ENCODE results near the gene GAS2L2.

The GAS2L2 gene

GRCh38 chr17:35745246-35745645 is 7.8 kb downstream of the GAS2L2 start:
- DNase-seq: no peak

GRCh38 chr17:35744830-35745229 is 8.2 kb downstream of the GAS2L2 start:
- no peak for DNase-seq

DNA sequence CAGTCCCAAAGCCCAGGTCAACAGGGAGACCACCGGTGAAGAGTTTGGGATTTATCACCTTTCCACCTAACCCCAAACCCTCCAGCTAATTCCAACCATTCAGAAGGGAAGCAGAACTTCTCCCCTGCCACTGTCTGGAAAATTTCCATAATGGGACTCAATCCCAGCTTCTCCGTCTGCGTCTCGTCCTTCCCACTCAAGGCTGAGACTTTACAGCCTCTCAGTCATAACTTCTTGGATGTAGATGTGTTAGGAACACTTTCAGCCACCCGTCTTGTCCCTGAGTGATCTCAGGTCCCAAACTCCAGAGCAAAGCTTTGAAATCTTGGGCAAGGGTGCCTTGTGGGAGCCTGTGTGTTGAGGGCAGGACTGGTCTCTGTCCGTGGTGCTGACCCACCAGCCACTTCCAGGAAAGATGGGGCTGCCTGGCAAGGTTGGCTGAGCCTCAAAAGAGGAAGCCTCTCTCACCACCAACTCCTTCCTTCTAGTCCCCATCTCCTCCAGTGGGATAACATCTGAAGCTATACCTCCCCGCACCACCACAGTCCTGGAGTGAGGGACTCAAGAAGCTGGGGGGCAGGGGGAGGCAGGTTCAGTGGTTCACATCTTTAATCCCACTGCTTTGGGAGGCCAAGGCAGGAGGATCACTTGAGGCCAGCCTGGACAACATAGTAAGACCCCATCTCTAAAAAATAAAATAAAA is 9.3 kb downstream of the GAS2L2 start:
- DNase-seq: no peak

- no peak for DNase-seq
Measured at GRCh38 chr17:35742896-35743477, 10.1 kb downstream of the GAS2L2 start.

DNA sequence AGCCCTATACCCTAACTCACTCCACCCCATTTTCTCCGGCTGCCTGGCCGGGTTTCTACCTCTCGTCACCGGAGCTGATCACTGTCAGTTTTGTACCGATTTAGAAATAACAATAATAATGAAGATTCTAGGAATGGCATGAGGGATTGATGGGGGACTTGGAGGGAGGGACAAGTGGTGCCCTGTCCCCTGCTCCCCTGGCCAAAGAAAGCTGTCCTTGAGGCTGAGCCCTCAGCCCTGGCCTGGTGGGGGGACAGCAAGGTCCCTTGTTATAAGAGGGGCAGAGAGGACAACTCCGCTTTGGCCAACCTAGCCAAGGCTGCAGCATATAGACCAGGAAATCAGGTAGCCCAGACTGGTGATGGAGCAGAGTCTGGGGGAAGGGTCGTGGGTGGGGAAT is 10.5 kb downstream of the GAS2L2 start:
- no peak for DNase-seq

DNA sequence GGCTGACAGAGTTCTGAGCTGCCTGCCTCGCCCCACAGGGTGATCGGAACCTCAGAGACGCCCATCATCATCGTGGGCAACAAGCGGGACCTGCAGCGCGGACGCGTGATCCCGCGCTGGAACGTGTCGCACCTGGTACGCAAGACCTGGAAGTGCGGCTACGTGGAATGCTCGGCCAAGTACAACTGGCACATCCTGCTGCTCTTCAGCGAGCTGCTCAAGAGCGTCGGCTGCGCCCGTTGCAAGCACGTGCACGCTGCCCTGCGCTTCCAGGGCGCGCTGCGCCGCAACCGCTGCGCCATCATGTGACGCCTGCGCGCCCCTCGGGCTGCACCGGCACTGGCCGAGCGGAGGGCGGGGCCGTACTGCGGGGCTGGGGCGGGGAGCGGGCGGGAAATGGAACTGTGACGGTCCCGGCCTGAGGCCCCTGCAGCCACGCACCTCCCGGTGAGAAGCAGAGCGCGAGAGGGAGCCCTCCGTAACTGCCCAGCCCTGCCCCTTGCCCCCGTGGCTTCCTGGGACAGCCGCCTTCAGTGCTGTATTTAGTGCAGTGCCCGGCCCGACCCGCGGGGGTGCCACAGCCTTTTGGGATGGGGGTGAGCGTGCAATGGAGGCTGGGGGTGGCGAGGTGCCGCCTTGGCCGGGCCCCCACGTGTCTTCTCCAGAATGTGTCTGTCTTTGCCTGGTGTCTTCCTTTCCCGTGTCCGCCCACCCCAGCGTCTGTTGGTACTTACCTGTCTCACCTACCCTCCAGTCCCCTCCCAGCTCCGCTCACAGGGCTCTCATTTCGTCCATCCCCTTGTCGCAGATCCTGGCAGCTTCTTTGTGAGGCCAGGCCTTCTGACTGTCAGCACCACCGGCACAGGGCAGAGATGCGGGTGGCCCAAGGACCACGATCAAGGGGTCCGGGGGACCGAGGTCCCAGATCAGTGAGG is 11.8 kb downstream of the GAS2L2 start:
- DNase-seq: peak; percentile 10

DNA sequence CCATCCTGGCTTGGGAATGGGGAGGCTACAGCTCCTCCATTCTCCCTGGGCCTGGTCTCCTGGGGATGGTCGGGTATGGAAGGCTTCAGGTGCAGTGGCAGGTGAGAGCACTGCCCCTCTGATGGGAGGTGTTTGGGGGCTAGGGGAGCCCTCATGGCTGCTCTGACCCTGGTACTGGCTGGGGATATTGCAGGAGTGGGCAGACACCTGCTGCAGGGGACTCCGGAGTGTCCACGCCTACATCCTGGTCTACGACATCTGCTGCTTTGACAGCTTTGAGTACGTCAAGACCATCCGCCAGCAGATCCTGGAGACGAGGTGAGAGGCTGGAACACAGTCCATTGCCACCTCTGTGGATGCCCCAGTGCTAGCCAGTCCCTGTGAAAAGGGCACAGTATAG is 12.8 kb downstream of the GAS2L2 start:
- no peak for DNase-seq

GRCh38 chr17:35738519-35739133 is 14.4 kb downstream of the GAS2L2 start:
- DNase-seq: no peak

DNA sequence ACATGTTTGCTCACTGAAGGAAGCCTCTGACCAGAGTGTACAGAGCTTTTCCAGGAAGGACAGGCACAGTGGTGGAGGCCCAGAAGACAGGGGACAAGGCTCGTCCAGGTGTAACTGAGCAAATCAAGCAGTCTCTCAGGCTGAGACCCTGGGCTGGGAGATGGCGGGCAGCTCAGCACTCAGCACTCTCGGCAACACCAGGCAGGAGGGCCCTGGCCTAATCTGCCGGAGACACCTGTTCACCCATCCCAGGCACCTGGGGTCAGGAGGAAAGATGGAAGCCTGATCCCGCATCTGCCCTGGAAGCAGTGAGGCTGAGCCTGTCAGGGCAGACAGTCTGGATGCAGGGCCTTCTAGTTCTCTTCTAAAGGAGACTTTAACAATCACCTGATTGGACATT is 16.8 kb downstream of the GAS2L2 start:
- no peak for DNase-seq

GRCh38 chr17:35735036-35735805 is 17.8 kb downstream of the GAS2L2 start:
- DNase-seq: no peak

- DNase-seq: no peak
Measured at GRCh38 chr17:35734396-35734795, 18.6 kb downstream of the GAS2L2 start.

DNA sequence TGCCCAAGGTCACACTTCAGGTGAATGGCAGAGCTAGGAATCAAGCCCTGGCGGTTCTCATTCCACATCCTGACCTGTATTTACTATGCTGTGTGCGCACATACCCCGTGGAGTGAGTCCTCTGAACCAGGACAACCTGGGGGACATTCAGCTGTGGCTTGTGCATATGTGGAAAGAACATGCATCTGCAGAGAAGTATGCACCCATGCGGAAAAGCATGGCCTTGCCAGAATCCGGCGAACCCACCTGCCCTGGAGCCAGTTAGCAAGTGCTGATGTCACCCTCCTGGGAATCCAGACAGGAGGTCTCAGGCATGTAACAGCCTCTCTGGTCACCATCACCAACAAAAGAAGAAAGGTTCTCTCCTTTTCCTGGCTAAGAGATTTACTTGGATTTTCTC is 19.7 kb downstream of the GAS2L2 start:
- DNase-seq: no peak

GRCh38 chr17:35732806-35733136 is 20.3 kb downstream of the GAS2L2 start:
- DNase-seq: no peak

DNA sequence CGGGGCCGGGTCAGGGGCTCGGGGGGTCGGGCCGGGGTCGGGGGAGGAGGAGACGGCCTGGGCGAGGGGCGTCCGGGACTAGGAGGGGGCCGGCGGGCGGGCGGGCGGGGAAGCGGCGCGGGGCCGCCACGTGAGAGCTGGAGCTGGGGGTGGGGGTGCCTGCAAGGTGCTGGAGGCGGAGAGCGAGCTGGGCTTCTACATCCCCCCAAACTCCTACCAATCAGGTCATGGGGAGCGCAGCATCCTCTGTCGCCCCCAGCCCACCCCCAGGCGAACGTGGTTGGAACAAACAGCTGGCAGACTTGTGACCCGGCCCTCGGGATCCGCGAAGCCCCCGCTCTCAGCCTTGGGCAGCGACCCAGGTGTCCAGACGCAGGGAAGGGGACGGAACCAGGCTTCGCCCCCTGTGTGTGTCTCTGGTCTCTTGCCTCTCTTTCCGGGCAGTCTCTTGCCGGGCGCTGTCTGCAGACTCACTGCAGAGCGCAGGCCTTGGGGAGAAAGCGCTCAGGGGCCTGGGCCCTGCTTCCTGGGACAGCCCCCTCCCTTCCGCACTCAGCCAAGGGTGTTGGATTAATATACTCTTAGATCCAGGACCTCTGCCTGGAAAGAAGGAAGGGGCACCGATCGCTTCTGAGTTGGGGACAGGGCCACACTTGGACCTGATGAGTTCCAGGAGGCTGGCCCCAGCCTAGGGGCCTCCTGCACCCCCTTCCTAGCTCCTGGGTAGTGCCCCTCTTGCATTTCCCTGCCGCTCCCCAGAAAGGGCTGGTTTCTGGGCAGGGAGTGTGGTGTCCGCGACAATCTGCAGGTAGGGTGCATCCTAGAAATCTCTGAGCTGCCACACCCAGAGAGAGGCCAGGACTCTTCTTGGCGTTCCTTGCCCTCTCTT is 20.9 kb downstream of the GAS2L2 start:
- no peak for DNase-seq

DNA sequence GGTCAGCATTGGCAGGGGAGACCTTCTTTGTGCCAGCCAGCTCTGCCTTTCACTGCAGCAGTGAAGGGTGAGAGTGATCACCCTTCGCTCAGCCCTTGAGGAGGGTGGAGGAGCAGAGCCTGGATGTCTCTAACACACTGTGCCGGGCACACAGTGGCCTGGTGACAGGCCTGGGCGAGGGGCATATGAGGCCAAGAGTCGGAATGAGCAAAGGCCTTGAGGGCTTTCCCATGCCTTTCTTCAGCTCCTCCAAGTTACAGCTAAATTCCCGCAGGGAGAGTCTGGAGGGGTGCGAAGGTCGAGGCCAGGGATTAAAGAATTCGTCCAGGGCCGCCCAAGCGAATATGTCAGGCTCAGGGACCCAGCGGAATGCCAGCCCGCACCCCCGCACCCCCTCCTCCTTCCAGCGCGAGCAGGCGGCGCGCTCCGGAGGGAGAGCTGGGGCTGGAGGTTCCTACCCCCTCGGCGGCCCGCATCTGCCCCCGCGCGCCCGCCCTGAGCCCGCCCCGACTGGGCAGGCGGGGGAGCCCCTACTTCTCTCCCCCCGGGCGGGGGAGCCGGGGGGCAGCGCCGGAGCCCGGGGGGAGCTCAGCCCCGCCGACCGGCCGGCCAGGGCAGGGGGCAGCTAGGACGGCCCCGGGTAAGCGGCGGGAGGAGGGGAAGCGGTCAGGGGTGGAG is 21.7 kb downstream of the GAS2L2 start, which contains the start of gene RASL10B:
RASL10B (plus strand) TSS at position 401 of the 678 bp plus-strand sequence. CDS start 3,546 bp downstream, outside the sequence.
- peak; percentile 46 for DNase-seq

- DNase-seq: no peak
Measured at GRCh38 chr17:35730400-35731005, 22.5 kb downstream of the GAS2L2 start.

GRCh38 chr17:35729405-35729833 is 23.6 kb downstream of the GAS2L2 start:
- no peak for DNase-seq

DNA sequence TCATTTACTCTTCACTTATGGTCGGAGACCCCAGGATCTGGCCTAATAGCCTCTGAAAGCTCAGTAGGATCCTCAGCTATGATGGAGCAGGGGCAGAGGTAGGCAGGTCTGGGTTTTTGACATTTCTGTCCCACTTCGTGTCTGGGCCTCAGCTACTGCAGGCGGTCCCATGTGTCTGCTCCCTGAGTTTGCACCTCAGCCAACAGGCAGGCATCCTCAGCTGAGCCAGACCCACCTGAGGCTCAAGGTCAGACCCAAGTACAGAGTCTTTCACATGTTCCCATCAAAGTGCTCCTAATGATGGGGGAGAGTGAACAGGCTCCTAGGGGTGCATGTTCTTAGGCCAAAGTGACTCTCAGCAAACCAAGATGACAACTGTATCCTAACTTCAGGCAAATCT is 24.5 kb downstream of the GAS2L2 start:
- DNase-seq: no peak

GRCh38 chr17:35727635-35728034 is 25.4 kb downstream of the GAS2L2 start:
- no peak for DNase-seq

DNA sequence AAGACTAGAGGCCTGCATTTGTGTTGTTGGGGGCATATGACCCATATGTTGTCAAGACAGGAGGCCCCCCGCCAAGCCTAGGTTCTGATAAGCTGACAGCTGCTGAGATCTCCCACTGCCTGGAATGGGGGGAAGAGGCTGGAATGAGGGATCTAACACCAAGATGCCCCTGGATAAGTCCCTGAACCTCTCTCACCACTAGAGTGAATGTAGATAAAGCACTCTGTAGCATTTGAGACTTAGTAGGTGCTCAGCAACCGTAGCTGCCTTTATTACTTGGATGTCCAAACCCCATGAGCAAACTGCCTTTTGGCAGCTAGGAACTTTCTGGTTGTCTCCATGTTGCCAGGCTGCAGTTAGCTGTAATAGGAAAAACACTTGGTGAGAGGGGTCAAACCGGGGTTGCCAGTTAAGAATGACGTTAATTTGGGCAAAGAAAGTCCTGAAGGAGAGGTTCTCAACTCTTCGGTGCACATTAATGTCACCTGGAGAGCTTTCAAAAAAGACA is 26.0 kb downstream of the GAS2L2 start:
- no peak for DNase-seq
